Hematopoietic multipotent progenitor cell treated with erythropoietin and hydrocortisone succinate and interleukin-3 and kit ligand, for 6 days (in vitro differentiated cells): Measurements from ENCODE around the gene AGAP1.

Source experiments
- DNase-seq: peaks from one replicate; pipeline ENCODE4 v3.0.0-alpha.2; 2015

The AGAP1 gene

DNA sequence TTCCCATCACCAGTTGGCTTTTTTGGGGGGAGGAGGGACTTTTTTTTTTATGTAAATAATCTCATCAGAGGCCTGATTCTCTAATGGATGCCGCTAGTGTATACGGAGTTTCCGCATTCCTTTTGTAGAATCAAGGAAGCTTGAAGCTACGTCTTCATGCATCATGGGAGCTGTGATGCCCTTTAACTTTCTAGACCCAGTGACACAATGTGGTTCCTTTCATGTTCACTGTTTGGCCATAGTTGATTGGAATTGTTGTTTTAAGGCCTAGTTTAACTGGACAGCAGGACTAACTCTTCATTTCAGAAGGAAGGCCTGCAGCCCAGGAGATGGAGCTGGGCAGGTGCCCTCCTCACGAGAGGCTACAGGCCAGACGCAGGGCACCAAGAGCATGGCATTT is 287.9 kb downstream of the AGAP1 start:
- no peak for DNase-seq

DNA sequence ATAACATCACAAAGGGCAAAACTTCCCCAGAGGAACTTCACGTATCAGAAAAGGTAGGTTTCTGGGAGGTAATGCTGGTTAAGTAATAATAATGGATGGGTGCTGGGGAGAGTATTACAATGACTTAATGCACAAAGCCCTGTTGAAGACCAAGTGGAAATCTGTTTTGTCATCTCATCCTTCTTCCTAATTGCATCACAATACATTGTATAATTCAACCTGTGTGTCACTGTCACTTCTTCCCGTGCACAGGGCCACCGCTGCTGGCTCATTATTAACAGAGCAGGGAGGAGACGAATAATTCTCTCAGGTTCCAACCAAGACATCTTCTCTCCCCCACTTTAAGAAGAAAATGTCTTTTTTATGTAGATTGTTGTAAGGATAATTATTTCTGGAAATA is 290.9 kb downstream of the AGAP1 start:
- no peak for DNase-seq

DNA sequence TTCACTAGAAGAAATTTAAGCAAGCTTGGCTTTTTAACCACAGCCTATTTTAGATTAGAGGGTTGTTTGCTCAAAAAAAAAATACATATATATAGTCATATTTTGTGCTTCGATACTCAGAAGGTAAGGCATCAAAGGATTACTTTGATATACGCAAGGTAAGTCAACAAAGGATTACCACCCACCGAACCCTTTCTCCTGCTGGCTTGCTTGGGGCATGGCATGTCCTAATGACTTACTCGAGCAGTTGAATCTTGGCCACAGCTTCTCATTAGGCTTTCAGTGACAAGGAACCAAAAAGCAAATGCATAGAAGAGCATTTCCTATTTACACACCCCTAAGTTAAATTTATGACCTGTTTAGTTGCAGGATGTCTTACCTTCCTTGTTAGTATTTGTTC is 295.7 kb downstream of the AGAP1 start:
- DNase-seq = no peak

DNA sequence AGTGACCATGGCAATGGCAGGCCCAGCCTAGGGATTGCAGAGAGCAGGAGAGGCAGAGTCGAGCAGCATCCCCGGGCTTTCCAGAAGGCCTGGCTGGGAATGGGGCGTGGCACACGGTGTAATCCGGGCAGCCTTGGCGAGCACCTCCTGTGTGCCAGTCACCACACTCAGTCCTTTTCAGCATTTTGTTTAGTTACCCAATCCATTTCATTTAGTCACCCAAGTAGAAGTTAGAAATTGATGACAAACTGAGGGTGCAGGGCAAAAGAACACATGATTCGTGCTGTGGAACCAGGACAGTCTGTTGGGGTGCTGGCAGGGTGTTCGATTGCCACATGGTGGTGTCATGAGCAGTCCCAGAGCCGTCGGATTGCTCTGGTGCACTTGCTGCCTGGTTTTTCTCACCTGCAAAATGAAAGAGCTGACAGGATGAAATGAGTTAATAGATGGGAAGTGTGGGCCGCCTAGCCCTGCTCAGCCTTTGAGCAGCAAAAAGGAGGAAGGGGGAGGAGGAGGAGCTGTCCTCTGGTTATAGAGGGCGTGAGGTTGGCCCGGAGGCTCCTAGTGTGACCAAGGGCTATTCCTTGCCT is 299.4 kb downstream of the AGAP1 start:
- peak; percentile 22 for DNase-seq

DNA sequence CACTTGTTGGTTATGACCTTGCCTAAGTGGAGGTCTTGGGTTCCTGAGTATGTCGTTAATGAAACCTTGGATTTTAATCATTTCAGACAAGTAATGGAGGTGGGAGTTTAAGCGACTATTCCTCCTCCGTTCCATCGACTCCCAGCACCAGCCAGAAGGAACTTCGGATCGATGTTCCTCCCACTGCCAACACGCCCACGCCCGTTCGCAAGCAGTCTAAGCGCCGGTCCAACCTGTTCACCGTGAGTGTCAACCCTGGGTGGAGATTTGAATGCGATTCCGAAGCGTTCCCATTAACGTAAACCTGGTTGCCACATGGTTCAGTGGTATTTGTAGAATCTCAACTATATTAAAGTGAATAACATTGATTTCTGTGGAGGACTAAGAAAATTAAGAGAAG is 305.4 kb downstream of the AGAP1 start:
- DNase-seq = no peak

GRCh38 chr2:235802542-235802941 is 308.7 kb downstream of the AGAP1 start:
- no peak for DNase-seq

DNA sequence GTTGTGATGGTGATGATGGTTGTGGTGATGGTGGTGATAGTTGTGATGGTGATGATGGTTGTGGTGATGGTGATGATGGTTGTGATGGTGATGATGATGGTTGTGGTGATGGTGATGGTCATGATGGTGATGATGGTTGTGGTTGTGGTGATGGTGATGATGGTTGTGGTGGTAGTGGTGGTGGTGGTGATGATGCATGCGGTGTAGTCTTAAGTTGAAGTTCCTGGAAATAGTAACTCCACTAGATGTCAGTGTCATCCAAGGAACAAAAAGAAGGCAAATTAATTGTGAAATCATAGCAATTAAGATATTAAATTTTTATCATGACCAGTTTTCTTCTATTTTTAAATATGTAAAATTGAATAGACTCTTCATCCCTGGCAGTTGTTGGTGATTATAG is 309.2 kb downstream of the AGAP1 start:
- DNase-seq = no peak

GRCh38 chr2:235804676-235805075 is 310.8 kb downstream of the AGAP1 start:
- no peak for DNase-seq

DNA sequence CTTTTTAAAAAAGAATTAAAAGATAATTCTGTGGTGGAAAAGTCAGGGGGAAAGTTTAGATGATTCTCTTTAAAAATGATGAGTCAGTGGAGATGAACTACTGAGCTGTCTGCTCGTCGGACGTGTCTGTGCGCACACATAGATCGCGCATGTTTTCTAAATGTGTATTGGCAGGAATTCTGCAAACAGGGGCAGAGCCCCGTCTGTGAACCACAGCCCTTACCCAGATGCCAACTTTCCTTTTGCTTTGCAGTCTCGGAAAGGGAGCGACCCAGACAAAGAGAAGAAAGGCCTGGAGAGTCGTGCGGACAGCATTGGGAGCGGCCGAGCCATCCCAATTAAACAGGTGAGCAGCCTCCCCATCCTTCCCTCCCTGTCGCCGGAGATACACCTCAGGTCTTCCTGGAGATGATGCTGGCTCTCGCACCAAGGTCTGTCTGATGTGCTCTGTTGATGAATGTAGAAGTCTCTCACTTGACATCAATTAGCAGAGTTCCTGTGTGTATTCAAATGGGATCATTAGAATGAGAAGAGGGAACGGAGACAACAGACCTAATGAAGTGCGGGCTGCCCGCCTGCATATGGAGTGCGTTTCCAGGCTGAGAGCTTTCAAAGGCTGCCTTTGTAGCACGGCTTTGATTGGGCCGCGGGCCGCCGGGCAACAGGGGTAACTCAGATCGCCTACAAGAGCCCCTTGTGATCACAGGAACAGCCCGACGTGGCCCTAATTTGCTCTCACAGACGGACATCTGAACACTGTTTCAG is 313.3 kb downstream of the AGAP1 start:
- no peak for DNase-seq

GRCh38 chr2:235808366-235808765 is 314.5 kb downstream of the AGAP1 start:
- no peak for DNase-seq

DNA sequence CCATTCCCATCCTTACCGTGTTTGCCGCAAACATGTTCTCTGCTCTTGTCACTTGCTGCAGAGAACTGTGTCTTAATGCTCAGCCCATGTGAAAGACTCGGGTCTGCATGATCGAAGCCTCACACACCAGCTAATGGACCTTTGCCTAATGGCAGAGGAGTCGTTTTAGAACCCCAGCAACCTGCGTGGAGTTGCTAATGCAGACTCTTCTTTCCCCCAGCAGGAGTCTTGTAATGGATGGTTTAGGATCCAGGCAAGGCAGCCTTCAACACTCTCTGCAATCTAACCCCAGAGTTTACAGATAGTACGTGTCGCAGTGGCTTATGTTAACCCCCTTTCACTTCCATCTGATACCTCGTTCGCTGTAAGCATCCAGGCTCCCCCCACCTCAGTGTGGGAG is 316.4 kb downstream of the AGAP1 start:
- no peak for DNase-seq

DNA sequence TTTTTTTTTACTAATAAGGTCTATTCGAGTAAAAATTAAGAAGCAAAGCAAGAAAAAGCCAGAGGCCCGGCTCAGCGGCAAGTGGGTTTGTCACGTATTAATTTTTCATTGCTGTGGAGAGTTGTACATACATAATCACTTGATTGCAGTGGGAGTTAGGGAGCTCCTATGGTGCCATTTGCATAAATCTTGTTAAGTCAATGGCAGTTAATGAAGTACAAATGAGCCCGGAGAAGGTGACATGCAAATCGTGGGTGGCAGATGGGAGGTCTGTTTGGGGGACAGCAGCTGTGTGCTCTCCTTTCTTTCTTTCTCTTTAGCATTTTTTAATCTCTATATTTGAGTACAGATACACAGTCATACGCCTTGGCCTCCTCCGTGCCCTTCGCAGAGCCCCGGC is 317.0 kb downstream of the AGAP1 start:
- DNase-seq = no peak

- no peak for DNase-seq
These were observed 317.8 kb downstream of the AGAP1 start for GRCh38 chr2:235811446-235812184.

GRCh38 chr2:235812185-235812665 is 318.4 kb downstream of the AGAP1 start:
- DNase-seq = no peak

- DNase-seq = no peak
These were observed 319.6 kb downstream of the AGAP1 start for GRCh38 chr2:235813398-235813797.

DNA sequence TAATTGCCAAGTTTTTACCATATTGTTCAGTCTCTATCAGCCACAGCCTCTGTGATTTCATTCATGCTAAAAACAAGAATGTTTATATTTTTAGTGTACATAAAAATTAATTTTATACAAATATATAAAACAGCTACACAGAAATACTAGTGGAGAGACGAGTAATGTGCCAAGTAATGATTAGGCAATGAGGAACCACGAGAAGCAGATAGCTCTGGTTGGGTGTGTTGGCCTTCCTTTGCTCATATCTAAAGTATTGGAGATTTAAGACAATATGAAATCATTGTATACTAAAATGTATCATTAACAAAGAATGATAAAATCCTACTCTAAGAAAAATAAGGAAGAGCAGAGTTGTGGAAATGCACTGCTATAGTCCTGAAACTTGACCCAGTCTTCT is 326.7 kb downstream of the AGAP1 start:
- DNase-seq = peak; percentile 1

DNA sequence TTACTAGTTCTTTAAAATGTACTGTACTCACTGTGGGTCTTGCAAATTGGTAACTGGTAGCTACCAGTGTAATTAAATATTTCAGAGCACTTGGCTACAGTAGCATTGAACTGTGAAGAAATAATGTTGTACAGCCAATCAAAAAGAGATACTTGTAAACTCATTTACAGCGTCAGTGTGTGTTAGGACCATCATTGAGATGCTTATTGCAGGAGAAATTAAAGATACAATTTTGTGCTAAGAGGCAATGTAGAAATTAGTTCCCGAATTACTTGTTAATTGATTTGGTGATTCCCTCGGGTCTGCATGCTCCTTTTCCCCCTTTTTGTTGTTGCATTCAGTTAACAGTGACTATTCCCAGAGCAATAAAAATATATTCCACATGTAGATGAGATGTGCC is 330.5 kb downstream of the AGAP1 start:
- no peak for DNase-seq

- no peak for DNase-seq
These were observed 332.1 kb downstream of the AGAP1 start for GRCh38 chr2:235825946-235826345.

DNA sequence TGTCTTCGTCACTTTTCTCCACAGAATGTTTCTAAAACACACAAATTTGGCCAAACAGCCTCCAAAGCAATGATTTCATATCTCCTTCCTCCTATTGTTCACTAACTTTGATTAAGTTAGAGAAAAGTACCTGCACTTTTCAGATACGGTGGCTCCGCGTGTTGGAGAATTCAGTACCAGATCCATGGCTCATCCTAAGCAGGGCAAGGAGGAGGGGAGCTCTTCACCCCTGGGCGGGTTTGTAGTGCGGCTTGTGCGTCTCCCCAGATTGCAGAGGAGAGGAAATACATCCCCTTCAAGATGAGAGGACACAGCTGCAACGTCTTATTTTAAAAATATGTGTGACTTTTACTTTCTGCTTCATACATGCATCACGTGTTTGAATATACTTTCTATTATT is 333.0 kb downstream of the AGAP1 start:
- no peak for DNase-seq

- no peak for DNase-seq
These were observed 333.7 kb downstream of the AGAP1 start for GRCh38 chr2:235827585-235827992.

DNA sequence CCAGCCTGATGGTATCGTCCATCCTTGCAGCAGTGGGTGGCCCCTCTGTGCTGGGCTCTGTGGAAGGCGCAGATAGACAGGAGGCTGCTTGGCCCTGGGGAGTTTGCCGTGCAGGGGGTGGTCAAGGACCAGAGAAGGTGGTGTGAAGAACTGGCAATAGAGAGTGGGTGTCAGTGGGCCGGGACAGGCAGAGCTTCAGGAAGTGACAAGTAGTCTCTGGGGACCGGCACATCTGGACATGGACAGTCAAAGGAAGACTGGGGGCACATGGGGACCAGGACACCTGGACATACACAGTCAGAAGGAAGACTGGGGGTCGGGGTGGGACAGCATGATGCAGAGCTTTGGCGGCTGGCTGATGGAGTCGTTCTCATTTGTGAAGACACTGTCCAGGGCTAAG is 335.9 kb downstream of the AGAP1 start:
- no peak for DNase-seq

GRCh38 chr2:235831755-235832154 is 337.9 kb downstream of the AGAP1 start:
- no peak for DNase-seq

DNA sequence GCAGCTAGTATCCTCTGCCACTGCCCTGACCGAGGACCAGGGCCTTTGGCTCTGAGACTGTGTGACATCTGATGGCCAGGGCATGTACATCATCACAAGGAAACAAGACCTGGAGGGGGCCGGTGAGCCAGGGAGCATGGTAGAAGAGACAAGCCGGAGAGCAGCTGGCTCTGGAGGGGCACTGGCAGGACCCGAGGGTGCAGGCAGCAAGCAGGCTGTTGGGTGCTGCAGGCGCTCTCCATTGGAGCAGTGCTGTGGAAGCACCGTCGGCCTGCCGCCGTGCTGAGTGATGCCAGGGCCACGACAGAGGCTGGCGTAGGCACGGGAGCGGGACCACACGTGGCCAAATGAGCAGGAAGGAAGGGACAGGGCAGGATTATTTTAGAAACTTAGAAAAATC is 339.1 kb downstream of the AGAP1 start:
- no peak for DNase-seq

GRCh38 chr2:235833971-235834620 is 340.3 kb downstream of the AGAP1 start:
- DNase-seq = no peak
